ENCODE data around the gene RYR1. TPM values are rescaled to one million over a fixed set of nuclear protein-coding genes. Genes with fewer than 3 reads are reported as not detected.

RYR1 gene
- total and polyA plus RNA-seq, 2 of the 13 experiments (the other 11 are each of a cell fraction or from before 2014, with no cell fraction given) = 0.03 TPM; not detected in 1

- in situ Hi-C loops (cut with HindIII; ENCODE audit: extremely low pct_ligation_motif_present, low pct_unique_long_range_greater_than_20kb) = no loop called here
- POLR2A ChIA-PET = no interaction called here
- Histone ChIP-seq H4K20me1 (ENCODE audit: insufficient read depth, low read length) (no peaks in the 10 kb centered on the region), H3K9ac (ENCODE audit: insufficient read depth, low read depth, low read length) (no peak overlapping the region), H3K79me2 (ENCODE audit: insufficient read depth, low read length) (no peaks in the 10 kb centered on the region), H3K27me3 (ENCODE audit: control insufficient read depth in 1 of 2, insufficient read depth in 2 of 2, low read length in 2 of 2) (peaks cover 6 to 34% of the 10 kb centered on the region in 2 experiments; a peak in 4 of 5 replicates), H3K4me1 (ENCODE audit: insufficient read depth, low read length) (no peaks in the 10 kb centered on the region), H3K4me3 (replicated peaks in 1 of 3; ENCODE audit: insufficient read depth in 1 of 3, low read depth in 2 of 3, low read length in 3 of 3) (no peak overlapping the region), H3K9me3 (ENCODE audit: low read length) (no peaks in the 10 kb centered on the region), H3K27ac (ENCODE audit: extremely low read length, insufficient read depth, low read length) (no peak overlapping the region), H3K4me2 (ENCODE audit: low read depth, low read length) (no peak overlapping the region), H3K36me3 (replicated peaks in 1 of 2; ENCODE audit: control insufficient read depth in 1 of 2, insufficient read depth in 2 of 2, low read length in 2 of 2) (no peaks in the 10 kb centered on the region), H2AFZ (ENCODE audit: low read length) (no peak overlapping the region)
- intact Hi-C loops (cut with micrococcal nuclease; ENCODE audit: unreplicated experiment) = loop anchor here (5.0 kb wide), 1 partner anchor 232 kb away; no protein-coding TSS in a partner anchor
- TF ChIP-seq SALL1 (CRISPR knock-in tag; IDR thresholded peaks at IDR 0.05) (no peak), ZNF841 (CRISPR knock-in tag; IDR thresholded peaks at IDR 0.05; ENCODE audit: borderline replicate concordance) (no peak), SP1 (IDR thresholded peaks at IDR 0.05) (no peak), SP1 (CRISPR knock-in tag; IDR thresholded peaks at IDR 0.05) (no peak), HDAC6 (IDR thresholded peaks at IDR 0.05; ENCODE audit: low read depth, low read length) (no peak), ZNF709 (CRISPR knock-in tag; IDR thresholded peaks at IDR 0.05) (no peak), ZC3H4 (CRISPR knock-in tag; IDR thresholded peaks at IDR 0.05; ENCODE audit: borderline replicate concordance) (no peak), ZC3H13 (CRISPR knock-in tag; IDR thresholded peaks at IDR 0.05) (no peak), ZNF556 (CRISPR knock-in tag; IDR thresholded peaks at IDR 0.05; ENCODE audit: borderline replicate concordance) (no peak), ZNF414 (CRISPR knock-in tag; IDR thresholded peaks at IDR 0.05) (no peak)
- 45% methylated on average over 5 of the region's 5 CpGs for WGBS (ENCODE audit: low lambda C conversion rate)
- BruUV-seq (replicated peaks) = no TSS peak
- DNase-seq (ENCODE audit: low spot score) = no peak
- no peak for FAIRE-seq
- CTCF ChIA-PET (ENCODE audit: low intra/inter-chr PET ratio, low total read pairs) = no interaction called here
- no peak for ATAC-seq
Measured at GRCh38 chr19:38400361-38400760, 33.1 kb upstream of the RYR1 start.
